HUES6 (cell line): Measurements from ENCODE around the gene TEX13B.

Experiments
- H3K27ac ChIP-seq: 2 replicates; pipeline ENCODE4 v1.7.0; 2013; ENCODE audit warnings: low read depth, mild to moderate bottlenecking, low read length, inconsistent platforms
- H3K27me3 ChIP-seq: 2 replicates; pipeline ENCODE4 v1.6.1; 2013; ENCODE audit warnings: low read length; ENCODE audit not compliant: control insufficient read depth, insufficient read depth
- H3K36me3 ChIP-seq: 2 replicates; pipeline ENCODE4 v1.6.1; 2013; ENCODE audit warnings: low read length; ENCODE audit not compliant: control insufficient read depth, insufficient read depth
- H3K4me1 ChIP-seq: 2 replicates; pipeline ENCODE4 v1.6.1; 2013; ENCODE audit warnings: low read length; ENCODE audit not compliant: control insufficient read depth, insufficient read depth
- H3K4me3 ChIP-seq: 2 replicates; pipeline ENCODE4 v1.5.1; 2013; ENCODE audit warnings: low read depth, low read length
- H3K9ac ChIP-seq: one replicate; pipeline ENCODE4 v1.6.1; 2013; ENCODE audit warnings: mild to moderate bottlenecking, low read length
- H3K9me3 ChIP-seq: 2 replicates; pipeline ENCODE4 v1.6.1; 2013; ENCODE audit warnings: low read depth, low read length; ENCODE audit not compliant: control insufficient read depth, insufficient read depth

The TEX13B gene

GRCh38 chrX:107936434-107936730 lies 45.8 kb downstream of the TEX13B start:
- H3K27ac ChIP-seq = no peak overlapping the region
- H3K36me3 ChIP-seq = peaks cover 17% of the 10 kb centered on the region; the same call in 1 of the 2 replicates
- no peak overlapping the region for H3K9ac ChIP-seq
- no peaks in the 10 kb centered on the region for H3K9me3 ChIP-seq
- H3K4me3 ChIP-seq = peak overlapping the region; percentile 63
- peaks cover 9% of the 10 kb centered on the region for H3K4me1 ChIP-seq
- peaks cover 2% of the 10 kb centered on the region; the same call in 1 of the 2 replicates for H3K27me3 ChIP-seq

- Histone ChIP-seq H3K27me3 (peaks cover 2% of the 10 kb centered on the region; the same call in 1 of the 2 replicates), H3K27ac (no peak overlapping the region), H3K4me1 (peaks cover 9% of the 10 kb centered on the region), H3K36me3 (peaks cover 17% of the 10 kb centered on the region; the same call in 1 of the 2 replicates), H3K4me3 (peak overlapping the region; percentile 63), H3K9ac (peak overlapping the region; percentile 20), H3K9me3 (no peaks in the 10 kb centered on the region)
Measured at GRCh38 chrX:107935664-107936433, 46.3 kb downstream of the TEX13B start.

GRCh38 chrX:107935200-107935599 lies 47.0 kb downstream of the TEX13B start:
- Histone ChIP-seq H3K27ac (no peak overlapping the region), H3K4me3 (peak overlapping the region; percentile 63)

GRCh38 chrX:107934262-107934661 lies 47.9 kb downstream of the TEX13B start:
- peaks cover 7% of the 10 kb centered on the region for H3K4me1 ChIP-seq
- no peak overlapping the region for H3K27ac ChIP-seq
- peaks cover 6% of the 10 kb centered on the region; the same call in 1 of the 2 replicates for H3K27me3 ChIP-seq
- no peak overlapping the region for H3K4me3 ChIP-seq
- H3K9me3 ChIP-seq = no peaks in the 10 kb centered on the region
- H3K9ac ChIP-seq = no peak overlapping the region
- peaks cover 8% of the 10 kb centered on the region; the same call in 1 of the 2 replicates for H3K36me3 ChIP-seq

More at GRCh38 chrX:107935200-107935599, 47.0 kb downstream of the TEX13B start:
- H3K9me3 ChIP-seq = no peaks in the 10 kb centered on the region
- H3K27me3 ChIP-seq = peaks cover 2% of the 10 kb centered on the region; the same call in 1 of the 2 replicates
- peaks cover 9% of the 10 kb centered on the region for H3K4me1 ChIP-seq
- peaks cover 16% of the 10 kb centered on the region; the same call in 1 of the 2 replicates for H3K36me3 ChIP-seq
- H3K9ac ChIP-seq = no peak overlapping the region
